ENCODE measurements around the gene ANK3. TPM values are rescaled to one million over a fixed set of nuclear protein-coding genes. Genes with fewer than 3 reads are reported as not detected.

The ANK3 gene
- total and polyA plus RNA-seq, 7 donors: 11.6 to 170 (median 94.2) TPM

DNA sequence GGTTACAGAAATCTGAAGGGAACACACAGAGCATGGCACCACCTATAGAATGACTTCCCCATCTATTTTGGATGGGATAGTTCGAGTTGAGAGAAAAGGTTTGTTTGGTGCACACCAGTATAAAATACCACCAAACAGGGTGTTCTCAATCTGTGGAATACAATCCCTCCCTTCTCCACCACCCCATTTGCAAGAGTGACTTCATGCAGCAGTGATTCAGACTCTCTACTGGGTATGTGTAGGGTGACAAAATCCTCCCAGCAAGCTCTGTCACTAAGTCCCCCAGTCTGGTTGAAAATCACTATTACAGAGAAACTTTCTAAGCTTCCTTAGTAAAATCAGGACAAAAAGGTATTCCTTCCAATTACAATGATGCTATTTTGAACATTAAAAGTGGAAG, 69.0 kb downstream of the ANK3 start:
- no peak for TF ChIP-seq CTCF (IDR thresholded peaks at IDR 0.05)
- DNase-seq (no peak), ATAC-seq (no peak)
- Histone ChIP-seq H3K4me3 (no peak overlapping the region), H3K36me3 (ENCODE audit: insufficient read depth in 1 of 2, low read depth in 1 of 2) (no peaks in the 10 kb centered on the region), H3K27ac (no peak overlapping the region), H3K27me3 (ENCODE audit: insufficient read depth in 3 of 3, low read length in 2 of 3) (peaks cover 0 to 2% (median 0%) of the 10 kb centered on the region in 3 donors), H3K4me1 (no peaks in the 10 kb centered on the region), H3K9me3 (no peaks in the 10 kb centered on the region)
- WGBS, 3 donors: 87 to 89% (median 88%) methylated on average over 1 of the region's 1 CpG
- intact Hi-C loops (cut with DNase I): no loop called here

DNA sequence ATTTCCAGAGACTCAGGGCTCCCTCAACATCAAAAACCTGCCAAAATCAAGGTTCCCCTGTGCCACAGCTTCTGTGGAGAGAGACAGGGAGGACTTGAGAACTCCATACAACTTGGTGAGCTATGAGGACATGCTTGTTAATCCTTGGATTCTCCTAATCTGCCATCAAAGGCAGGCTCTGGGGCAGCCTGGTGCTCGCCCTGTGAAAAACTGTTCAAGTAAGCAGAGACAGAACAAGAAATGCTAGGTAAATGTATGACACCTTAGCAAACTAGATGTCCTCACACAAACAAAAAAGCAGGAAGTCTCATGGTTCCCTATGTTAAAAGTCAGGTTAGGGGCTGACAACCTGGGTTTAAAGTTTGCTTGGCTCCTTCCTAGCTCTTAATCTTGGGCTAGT, 73.6 kb downstream of the ANK3 start:
- intact Hi-C loops (cut with DNase I): no loop called here

DNA sequence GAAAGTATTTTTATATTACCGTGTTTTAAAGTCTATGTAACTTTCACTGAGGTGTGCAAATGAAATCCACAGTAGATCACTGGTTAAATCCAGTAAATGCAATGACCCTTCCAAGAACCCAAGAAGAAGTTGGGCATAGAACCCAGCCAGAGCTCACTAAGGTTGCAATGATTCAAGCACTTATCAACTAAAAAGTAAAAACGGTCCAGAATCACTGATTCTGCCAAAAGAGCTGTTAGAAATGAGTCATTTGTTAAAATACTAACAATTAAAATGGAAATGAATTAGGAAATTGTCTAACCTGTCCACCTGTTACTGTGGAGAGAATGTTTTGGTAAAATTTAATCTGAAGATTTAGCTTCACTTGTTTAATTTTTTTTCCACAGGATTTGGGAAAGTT, 74.4 kb downstream of the ANK3 start:
- intact Hi-C loops (cut with DNase I): no loop called here
- ATAC-seq: no peak
- WGBS, 3 donors: 58 to 71% (median 58%) methylated on average over 2 of the region's 2 CpGs

More for the DNA sequence above, 73.6 kb downstream of the ANK3 start:
- Histone ChIP-seq H3K4me3 (no peak overlapping the region), H3K4me1 (no peaks in the 10 kb centered on the region), H3K27ac (no peak overlapping the region), H3K27me3 (ENCODE audit: insufficient read depth in 3 of 3, low read length in 2 of 3) (no peaks in the 10 kb centered on the region), H3K9me3 (no peaks in the 10 kb centered on the region), H3K36me3 (ENCODE audit: insufficient read depth in 1 of 2, low read depth in 1 of 2) (no peaks in the 10 kb centered on the region)
- DNase-seq (no peak), ATAC-seq (no peak)
- no peak for TF ChIP-seq CTCF (IDR thresholded peaks at IDR 0.05)
- 90 to 100% (median 98%) methylated on average over 1 of the region's 1 CpG for WGBS, 3 donors

GRCh38 chr10:60314069-60314940, 75.4 kb downstream of the ANK3 start:
- H3K4me3 ChIP-seq: no peak overlapping the region
- TF ChIP-seq CTCF (IDR thresholded peaks at IDR 0.05): no peak
- H3K9me3 ChIP-seq: no peaks in the 10 kb centered on the region
- no peaks in the 10 kb centered on the region for H3K4me1 ChIP-seq
- whole genome bisulfite sequencing, 3 donors: 69 to 76% (median 74%) methylated on average over 5 of the region's 5 CpGs
- intact Hi-C loops (cut with DNase I): no loop called here
- DNase-seq (no peak), ATAC-seq (peak in 2 of 4 donors; percentile 52 to 57)
- no peak overlapping the region for H3K27ac ChIP-seq
- H3K36me3 ChIP-seq (ENCODE audit: insufficient read depth in 1 of 2, low read depth in 1 of 2): no peaks in the 10 kb centered on the region
- H3K27me3 ChIP-seq (ENCODE audit: insufficient read depth in 3 of 3, low read length in 2 of 3): no peaks in the 10 kb centered on the region

More for the DNA sequence above, 74.4 kb downstream of the ANK3 start:
- H3K4me3 ChIP-seq: no peak overlapping the region
- no peak for DNase-seq
- no peaks in the 10 kb centered on the region for H3K27me3 ChIP-seq (ENCODE audit: insufficient read depth in 3 of 3, low read length in 2 of 3)
- no peaks in the 10 kb centered on the region for H3K36me3 ChIP-seq (ENCODE audit: insufficient read depth in 1 of 2, low read depth in 1 of 2)
- H3K9me3 ChIP-seq: no peaks in the 10 kb centered on the region
- no peak for TF ChIP-seq CTCF (IDR thresholded peaks at IDR 0.05)
- H3K27ac ChIP-seq: no peak overlapping the region
- H3K4me1 ChIP-seq: no peaks in the 10 kb centered on the region

All from psoas muscle (tissue), 8 donors.